NCI-H2196 (cell line): Measurements from ENCODE around the gene DCBLD1.

Experiments
- DNase-seq: peaks from one replicate; lab custom pipeline; 2025; ENCODE audit not compliant: unreplicated experiment; lab: John Stamatoyannopoulos, UW

The DCBLD1 gene

DNA sequence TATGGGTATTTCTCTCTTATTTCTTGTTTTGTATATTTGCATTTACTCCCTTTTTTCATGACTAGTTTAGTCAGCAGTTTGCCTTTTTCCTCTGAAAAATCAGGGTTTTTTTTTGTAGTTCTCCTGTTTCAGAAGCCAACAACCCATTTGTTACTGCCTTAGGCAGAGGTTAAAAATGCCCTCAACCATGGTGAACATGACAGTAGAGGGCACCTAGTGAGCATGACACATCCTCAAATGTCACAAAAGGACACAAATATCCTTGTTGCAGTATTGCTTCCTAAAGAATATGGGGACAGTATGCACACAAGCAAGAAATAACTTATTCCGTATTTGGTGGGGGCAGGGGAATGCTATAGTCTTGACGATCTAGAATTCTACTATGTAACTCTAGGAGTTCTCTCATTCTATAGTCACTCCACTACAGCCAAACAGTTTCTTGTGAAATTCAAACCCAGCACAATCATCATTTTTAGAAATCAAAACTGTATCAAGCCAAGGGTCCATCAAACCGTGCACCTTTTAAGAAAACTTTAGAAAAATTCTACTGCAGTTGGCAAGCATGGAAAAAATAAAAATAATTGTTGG, 72.9 kb downstream of the DCBLD1 start:
- DNase-seq, result no peak

DNA sequence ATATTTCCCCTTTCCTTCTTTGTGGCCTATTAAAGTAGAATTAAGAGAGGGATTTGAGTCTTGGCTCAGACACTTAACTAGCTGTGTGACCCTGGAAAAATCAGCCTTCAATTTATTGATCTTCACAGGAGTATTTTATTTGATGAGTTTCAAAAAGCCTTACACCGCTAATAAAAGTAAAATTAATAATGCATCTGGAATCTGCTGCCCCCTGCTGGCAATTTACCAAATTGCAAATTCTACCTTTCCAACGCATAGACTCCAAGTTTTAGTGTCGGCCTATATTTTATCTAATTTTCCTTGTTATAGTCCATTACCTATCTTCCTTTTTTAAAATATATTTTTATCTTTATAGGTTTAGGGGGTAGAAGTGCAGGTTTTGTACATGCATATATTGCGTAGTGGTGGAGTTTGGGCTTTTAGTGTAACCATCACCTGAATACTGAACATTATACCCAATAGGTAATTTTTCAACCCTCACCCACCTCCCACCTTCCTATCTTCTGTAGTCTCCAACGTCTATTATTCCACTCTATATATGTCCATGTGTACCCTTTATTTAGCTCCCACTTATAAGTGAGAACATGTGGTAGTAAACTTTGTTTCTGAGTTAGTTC, 73.5 kb downstream of the DCBLD1 start:
- peak; percentile 57 for DNase-seq

DNA sequence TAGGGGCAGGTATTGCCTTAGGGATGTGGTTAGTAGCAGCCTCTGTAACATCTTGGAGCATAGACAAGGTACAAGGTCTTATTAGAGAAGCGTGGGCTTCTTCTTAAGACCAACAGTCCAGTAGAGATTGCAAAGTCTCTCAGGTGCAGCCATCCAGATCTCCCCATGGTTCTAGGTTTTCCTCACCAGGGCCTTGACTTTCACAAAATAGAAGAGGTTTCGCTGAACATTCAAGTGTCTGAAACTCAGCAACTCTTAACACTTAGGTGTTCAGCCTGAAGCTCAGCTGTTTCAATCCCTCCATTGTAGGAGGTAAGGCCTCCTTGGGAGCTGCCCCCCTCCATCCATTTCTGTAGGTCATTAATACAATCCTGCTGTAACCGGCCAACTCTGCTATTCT, 75.5 kb downstream of the DCBLD1 start:
- DNase-seq, result no peak

- no peak for DNase-seq
Observed at GRCh38 chr6:117558818-117559217, 76.3 kb downstream of the DCBLD1 start.

DNA sequence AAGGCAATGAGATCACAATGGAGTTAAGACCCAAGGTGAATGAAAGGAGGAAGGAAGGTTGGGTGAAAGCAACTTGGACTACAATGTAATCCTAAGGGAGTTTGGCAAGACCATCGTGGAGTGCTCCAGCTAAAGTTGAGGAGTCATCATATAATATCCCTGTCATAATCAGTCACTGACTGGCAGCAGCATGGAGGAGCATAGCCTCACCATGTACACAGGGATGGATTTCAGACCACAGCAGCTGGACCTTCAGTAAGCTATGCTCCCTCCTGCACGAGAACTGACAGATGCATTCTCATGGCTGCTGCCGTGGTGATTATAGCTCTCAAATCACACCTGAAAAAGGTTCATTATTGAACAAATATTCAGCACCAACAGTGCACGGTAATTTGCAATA, 76.8 kb downstream of the DCBLD1 start:
- no peak for DNase-seq

- DNase-seq, result no peak
Observed at GRCh38 chr6:117561128-117561527, 78.7 kb downstream of the DCBLD1 start.

DNA sequence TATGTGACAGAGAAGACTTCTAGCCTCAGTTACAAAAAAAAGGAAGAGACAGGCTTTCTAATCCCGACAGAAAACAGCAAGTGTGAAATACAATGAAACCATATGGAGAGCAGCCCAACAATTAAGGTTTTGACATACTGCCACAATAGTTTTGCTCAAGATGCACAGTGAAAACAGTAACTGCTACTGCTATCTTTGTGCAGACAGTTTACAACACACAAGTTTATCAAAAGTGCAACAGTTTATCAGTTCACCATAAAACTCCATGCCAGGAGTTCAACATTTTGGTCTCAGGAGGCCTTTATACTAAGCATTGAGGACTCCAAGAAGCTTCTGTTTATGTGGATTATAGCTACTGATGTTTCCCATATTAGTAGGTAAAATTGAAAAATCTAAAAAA, 82.2 kb downstream of the DCBLD1 start:
- no peak for DNase-seq

- DNase-seq, result no peak
Observed at GRCh38 chr6:117568247-117568646, 85.8 kb downstream of the DCBLD1 start.

GRCh38 chr6:117568831-117569410, 86.4 kb downstream of the DCBLD1 start:
- DNase-seq, result no peak

DNA sequence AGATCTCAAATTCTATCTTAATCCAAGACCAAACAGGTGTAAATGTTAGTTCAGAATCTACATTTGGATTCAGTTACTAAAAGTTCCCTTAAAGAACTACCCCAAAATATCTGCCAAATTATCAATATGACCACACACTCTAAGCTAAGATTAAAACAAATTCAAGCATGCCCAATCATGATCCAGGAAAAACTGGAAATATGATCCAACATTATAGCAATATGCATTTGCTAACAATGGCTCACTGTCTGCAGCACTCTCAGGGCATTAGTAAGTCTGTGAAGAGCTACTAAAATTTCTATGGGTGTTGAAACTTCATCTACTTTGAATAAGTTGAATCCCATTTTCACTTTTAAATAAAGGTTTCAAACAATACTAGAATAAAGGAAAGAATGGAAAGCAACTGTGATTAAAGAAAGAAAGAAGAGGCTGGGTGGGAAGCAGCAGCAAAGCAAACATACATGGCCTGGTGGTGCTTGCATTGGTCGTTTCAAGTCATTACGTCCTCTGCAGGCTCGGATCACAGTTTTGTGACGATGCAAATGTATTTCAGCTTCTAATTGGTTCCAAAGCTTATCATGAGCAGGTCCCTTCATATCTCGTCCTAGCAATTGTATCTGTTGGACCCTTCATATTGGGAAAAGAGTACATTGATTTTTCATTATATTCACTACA, 90.7 kb downstream of the DCBLD1 start:
- no peak for DNase-seq

DNA sequence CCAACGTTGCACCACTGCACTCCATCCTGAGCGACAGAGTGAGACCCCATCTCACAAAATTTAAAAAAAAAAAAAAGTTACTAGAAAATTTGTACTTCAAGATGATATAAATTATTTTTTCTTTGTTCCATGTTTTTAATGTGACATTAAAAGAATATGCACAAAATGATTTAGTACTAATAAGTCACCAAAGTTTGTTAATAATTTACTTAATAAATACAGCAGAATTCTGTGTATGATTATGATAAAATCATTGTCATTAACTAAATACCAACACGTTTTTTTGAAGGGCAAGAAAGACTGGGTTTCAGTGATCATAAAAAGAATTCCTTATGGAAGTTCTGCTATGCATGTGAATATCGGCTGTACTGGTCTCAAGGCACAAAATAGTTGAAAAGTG, 91.7 kb downstream of the DCBLD1 start:
- no peak for DNase-seq

DNA sequence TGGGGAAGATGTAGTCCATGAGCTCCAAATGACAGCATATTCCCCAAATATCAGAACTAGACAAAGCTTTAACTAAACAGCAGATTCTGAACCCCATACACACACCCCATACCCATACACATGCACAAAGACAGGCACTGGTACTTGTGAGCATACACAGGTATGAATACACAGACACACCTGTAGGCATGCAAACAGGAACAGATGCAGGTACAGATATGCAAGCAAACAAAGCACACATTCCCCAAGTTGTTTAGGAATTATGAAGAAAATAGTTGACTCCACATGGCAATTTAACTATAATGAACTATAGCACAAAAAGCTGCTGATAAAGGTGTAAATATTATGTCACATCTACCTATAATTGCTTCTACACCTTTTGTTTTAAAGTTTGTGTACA, 103.2 kb downstream of the DCBLD1 start:
- no peak for DNase-seq

DNA sequence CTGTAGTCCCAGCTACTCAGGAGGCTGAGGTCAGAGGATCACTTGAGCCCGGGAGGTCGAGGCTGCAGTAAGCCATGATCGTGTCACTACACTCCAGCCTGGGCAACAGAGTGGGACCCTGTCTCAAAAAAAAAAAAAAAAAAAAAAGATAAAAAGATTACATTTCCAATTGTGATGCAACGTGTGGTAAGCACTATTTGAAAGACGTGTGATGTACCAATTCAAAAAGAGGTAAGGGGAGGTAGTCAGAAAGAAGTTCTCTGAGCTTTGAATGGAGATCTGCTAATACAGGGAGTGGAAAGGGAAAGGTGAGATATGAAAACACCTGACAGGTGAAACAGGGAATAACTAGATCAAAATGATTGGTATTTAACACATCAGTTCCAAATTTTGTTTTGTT, 108.0 kb downstream of the DCBLD1 start:
- DNase-seq, result no peak

DNA sequence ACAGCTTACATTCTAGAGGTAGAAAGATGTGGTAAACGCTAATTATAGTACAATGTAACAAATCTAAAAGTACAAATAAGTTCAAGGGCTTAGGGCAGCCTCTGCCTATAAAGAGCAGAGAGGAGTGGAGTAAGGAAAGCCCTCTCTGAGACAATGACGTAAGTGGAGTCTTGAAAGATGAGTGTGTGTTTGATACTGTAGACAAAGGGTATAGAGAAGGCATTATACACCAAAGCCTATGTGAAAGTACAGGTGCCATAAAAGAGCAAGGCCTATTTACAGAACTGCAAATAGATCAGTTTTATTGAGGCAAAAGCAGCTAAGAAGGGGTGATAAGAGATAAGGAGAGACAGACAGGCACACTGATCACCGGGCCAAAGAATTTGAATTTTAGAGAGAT, 108.9 kb downstream of the DCBLD1 start:
- no peak for DNase-seq

- no peak for DNase-seq
Observed at GRCh38 chr6:117592983-117593759, 110.7 kb downstream of the DCBLD1 start.

- DNase-seq, result no peak
Observed at GRCh38 chr6:117595099-117595923, 112.8 kb downstream of the DCBLD1 start.

GRCh38 chr6:117597755-117598154, 115.3 kb downstream of the DCBLD1 start:
- no peak for DNase-seq
